GM12878 (cell line): Measurements from ENCODE around the gene PTPRN2.

ENCODE experiments used
- CREB1 ChIP-seq: IDR thresholded peaks from 2 replicates; pipeline ENCODE4 v1.6.1; 2012; ENCODE audit warnings: low read depth, mild to moderate bottlenecking, inconsistent platforms
- EZH2 ChIP-seq: IDR thresholded peaks from 2 replicates; pipeline ENCODE4 v1.6.1; 2012; ENCODE audit warnings: low read depth, mild to moderate bottlenecking, control low read depth, inconsistent platforms, low read length, borderline replicate concordance; ENCODE audit not compliant: control insufficient read depth
- IKZF1 ChIP-seq: fragments of 450-650 bp; conservative IDR thresholded peaks from 2 replicates; pipeline ENCODE4 v1.6.1; 2017; ENCODE audit warnings: antibody characterized with exemption, mild to moderate bottlenecking
- KAT2A ChIP-seq: conservative IDR thresholded peaks from 2 replicates; pipeline ENCODE4 v1.6.1; 2011; ENCODE audit warnings: low read depth, low read length; ENCODE audit not compliant: control insufficient read depth
- NFIC ChIP-seq: IDR thresholded peaks from 2 replicates; pipeline ENCODE4 v1.6.1; 2012; ENCODE audit warnings: low read depth, mild to moderate bottlenecking, inconsistent platforms, low read length, moderate library complexity
- POLR2AphosphoS5 ChIP-seq: IDR thresholded peaks from 2 replicates; pipeline ENCODE4 v1.6.1; 2011; ENCODE audit warnings: mild to moderate bottlenecking, low read length, inconsistent platforms
- POU2F2 ChIP-seq: IDR thresholded peaks from 3 replicates; pipeline ENCODE4 v1.6.1; 2011; ENCODE audit warnings: low read depth, mild to moderate bottlenecking, low read length, borderline replicate concordance
- RAD21 ChIP-seq: IDR thresholded peaks from 2 replicates; pipeline ENCODE4 v1.6.1; 2011; ENCODE audit warnings: mild to moderate bottlenecking, low read depth, low read length, moderate library complexity; ENCODE audit not compliant: insufficient read depth
- RCOR1 ChIP-seq: conservative IDR thresholded peaks from 2 replicates; pipeline ENCODE4 v1.6.1; 2012; ENCODE audit warnings: low read depth, low read length, improper control_type of control experiment
- SRF ChIP-seq, 2 experiments: IDR thresholded peaks; 2 replicates each; pipeline ENCODE4 v1.6.1; 2011; ENCODE audit warnings: low read depth in 2 of 2, low read length in 2 of 2, mild to moderate bottlenecking in 1 of 2, moderate library complexity in 1 of 2
- ZZZ3 ChIP-seq: IDR thresholded peaks from 2 replicates; pipeline ENCODE4 v1.6.1; 2011; ENCODE audit warnings: low read depth; ENCODE audit not compliant: control insufficient read depth, insufficient read length
- TF ChIP-seq, protein P1 (sequence below), 3 experiments: IDR thresholded peaks in 2 of 3; conservative IDR thresholded peaks in 1 of 3; 2 replicates each; pipeline ENCODE4 v1.5.1; 2011; ENCODE audit warnings: low read depth in 3 of 3, low read length in 3 of 3, mild to moderate bottlenecking in 3 of 3, control low read depth in 2 of 3, moderate library complexity in 2 of 3, inconsistent platforms in 1 of 3, mixed read lengths in 1 of 3; ENCODE audit not compliant: control insufficient read depth in 2 of 3, insufficient read depth in 1 of 3; ENCODE audit errors: extremely low read depth in 1 of 3
- TF ChIP-seq, protein P2 (sequence below): fragments of 450-650 bp; IDR thresholded peaks from 2 replicates; pipeline ENCODE4 v1.6.1; 2018; ENCODE audit warnings: borderline replicate concordance, mild to moderate bottlenecking; ENCODE audit not compliant: partially characterized antibody

DNA sequence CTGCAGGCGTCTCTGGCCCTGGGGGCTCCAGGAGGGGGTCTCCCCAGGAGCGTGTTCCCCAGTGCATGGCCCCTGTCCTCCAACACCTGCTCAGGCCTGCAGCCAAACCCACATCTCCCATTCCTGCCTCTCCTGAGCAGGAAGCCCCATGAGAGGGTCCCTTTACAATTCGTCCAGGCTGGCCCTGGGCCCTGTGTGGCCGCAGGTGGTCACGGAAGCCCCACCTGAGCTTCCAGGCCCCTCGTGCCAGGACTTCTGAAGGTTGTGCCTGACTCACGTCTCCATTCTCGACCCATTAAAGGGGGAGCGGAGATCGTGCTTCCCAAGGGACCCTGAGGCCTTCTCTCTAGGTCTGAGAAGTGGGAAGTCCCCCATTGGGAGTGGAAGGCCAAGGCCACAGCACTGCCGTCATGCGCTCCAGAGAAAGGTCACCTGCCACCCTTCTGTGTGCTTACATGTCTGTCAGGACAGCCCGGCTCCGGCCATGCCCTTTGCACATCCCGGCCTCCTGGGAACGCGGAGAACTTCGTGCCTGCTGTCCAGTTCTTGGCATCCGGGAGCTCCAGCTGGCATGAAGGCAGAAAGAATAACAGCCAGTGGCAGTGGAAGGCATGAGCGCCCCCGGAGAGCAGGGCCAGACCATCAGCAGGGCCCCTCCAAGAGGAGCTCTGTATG, 868.5 kb downstream of the PTPRN2 start:
- TF ChIP-seq, protein P1, sequence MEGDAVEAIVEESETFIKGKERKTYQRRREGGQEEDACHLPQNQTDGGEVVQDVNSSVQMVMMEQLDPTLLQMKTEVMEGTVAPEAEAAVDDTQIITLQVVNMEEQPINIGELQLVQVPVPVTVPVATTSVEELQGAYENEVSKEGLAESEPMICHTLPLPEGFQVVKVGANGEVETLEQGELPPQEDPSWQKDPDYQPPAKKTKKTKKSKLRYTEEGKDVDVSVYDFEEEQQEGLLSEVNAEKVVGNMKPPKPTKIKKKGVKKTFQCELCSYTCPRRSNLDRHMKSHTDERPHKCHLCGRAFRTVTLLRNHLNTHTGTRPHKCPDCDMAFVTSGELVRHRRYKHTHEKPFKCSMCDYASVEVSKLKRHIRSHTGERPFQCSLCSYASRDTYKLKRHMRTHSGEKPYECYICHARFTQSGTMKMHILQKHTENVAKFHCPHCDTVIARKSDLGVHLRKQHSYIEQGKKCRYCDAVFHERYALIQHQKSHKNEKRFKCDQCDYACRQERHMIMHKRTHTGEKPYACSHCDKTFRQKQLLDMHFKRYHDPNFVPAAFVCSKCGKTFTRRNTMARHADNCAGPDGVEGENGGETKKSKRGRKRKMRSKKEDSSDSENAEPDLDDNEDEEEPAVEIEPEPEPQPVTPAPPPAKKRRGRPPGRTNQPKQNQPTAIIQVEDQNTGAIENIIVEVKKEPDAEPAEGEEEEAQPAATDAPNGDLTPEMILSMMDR (IDR thresholded peaks at IDR 0.05 in 2 of 3, conservative IDR thresholded peaks at IDR 0.05 in 1 of 3; ENCODE audit: control insufficient read depth in 2 of 3, extremely low read depth in 1 of 3, insufficient read depth in 1 of 3, low read depth in 3 of 3, low read length in 3 of 3), result no peak
- TF ChIP-seq SRF (IDR thresholded peaks at IDR 0.05; ENCODE audit: low read depth in 2 of 2, low read length in 2 of 2) (no peak), ZZZ3 (no peak), NFIC (no peak), KAT2A (no peak), EZH2 (no peak), RCOR1 (no peak), POLR2AphosphoS5 (no peak), POU2F2 (no peak), RAD21 (no peak), CREB1 (no peak), IKZF1 (no peak)
- TF ChIP-seq, protein P2, sequence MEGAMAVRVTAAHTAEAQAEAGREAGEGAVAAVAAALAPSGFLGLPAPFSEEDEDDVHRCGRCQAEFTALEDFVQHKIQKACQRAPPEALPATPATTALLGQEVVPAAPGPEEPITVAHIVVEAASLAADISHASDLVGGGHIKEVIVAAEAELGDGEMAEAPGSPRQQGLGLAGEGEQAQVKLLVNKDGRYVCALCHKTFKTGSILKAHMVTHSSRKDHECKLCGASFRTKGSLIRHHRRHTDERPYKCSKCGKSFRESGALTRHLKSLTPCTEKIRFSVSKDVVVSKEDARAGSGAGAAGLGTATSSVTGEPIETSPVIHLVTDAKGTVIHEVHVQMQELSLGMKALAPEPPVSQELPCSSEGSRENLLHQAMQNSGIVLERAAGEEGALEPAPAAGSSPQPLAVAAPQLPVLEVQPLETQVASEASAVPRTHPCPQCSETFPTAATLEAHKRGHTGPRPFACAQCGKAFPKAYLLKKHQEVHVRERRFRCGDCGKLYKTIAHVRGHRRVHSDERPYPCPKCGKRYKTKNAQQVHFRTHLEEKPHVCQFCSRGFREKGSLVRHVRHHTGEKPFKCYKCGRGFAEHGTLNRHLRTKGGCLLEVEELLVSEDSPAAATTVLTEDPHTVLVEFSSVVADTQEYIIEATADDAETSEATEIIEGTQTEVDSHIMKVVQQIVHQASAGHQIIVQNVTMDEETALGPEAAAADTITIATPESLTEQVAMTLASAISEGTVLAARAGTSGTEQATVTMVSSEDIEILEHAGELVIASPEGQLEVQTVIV, result no peak
